Measurements from ENCODE around the gene KLHL2.

DNA sequence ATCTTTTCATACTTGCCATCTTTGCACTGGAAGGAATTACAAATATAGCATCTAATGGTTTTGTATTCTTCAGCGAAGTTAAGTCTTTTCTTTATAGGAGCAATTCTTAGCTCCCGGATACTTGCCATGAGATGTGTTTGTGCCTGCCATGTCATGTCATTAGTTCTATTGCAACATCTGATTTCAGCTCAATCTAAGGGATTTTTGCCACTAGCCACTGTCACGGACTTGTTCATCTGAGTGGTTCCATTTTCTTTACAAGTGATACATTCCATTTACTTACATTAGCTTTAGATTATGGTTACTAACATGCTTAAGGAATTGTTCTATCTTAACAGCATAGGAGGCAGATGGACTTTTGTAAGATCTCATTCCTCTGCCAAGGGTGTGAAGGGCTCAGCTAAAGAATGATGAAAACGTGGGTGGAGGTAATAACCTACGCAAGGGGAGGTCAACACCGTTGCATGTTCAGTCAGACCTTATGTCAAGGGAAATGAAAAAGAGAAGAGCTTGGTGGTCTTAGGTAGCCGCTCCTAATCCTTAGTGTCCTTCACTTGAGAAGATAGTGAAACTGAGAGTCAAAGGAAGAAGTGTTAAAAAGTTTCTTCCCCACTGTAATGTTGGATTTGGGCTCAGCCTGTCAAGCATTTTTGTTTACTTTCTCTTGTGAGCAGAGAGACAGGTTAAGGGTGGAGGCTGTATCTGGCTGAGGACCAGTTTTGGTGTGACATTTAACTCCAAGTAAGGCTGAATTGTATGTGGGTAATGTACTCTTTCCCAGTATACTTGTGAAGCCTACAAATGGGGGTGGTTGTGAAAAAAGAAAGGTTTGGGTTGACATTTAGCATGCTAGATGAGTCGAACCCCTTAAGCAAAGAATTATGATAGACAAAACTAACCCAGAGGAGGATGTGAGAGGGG, 3.6 kb upstream of the KLHL2 start:
- TF ChIP-seq JUN (IDR thresholded peaks at IDR 0.05; ENCODE audit: borderline replicate concordance, insufficient read depth, insufficient read length, low read depth), result no peak
- no peak for TF ChIP-seq MAX (IDR thresholded peaks at IDR 0.05; ENCODE audit: insufficient read depth, insufficient read length)

Data from endothelial cell of umbilical vein (primary cell).